NCI-H2107 treated with DMSO at 0.1 percent for 48 hours (cell line): ENCODE results near the gene CCNDBP1.
"Not testable (repeated sequence)": the region's sequence is repeated elsewhere in the genome, so short reads cannot be mapped to it uniquely, and the experiment has no call there.

Source experiments
- DNase-seq: peaks from one replicate; lab custom pipeline; 2025; ENCODE audit not compliant: unreplicated experiment; lab: John Stamatoyannopoulos, UW

Gene CCNDBP1

DNA sequence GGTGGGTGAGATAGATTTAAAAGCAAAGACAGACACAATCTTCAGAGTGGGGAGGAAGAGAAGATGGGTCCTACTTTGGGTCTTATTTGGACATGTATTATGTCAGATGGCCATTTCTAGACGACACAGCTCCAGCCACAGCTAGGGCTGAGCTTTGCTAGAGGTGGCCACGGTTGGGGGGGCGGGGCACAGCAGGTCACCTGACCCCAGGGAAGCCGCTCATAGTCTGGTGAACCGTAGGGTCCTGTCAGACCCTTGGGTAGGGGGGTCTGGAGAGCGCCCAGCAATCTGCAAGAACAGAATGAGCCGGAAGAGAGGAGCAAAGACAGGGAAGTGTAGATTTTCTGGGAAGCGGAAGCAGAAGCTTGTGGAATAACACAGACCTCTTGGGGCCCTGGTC is 29.0 kb downstream of the CCNDBP1 start:
- DNase-seq, result no peak

DNA sequence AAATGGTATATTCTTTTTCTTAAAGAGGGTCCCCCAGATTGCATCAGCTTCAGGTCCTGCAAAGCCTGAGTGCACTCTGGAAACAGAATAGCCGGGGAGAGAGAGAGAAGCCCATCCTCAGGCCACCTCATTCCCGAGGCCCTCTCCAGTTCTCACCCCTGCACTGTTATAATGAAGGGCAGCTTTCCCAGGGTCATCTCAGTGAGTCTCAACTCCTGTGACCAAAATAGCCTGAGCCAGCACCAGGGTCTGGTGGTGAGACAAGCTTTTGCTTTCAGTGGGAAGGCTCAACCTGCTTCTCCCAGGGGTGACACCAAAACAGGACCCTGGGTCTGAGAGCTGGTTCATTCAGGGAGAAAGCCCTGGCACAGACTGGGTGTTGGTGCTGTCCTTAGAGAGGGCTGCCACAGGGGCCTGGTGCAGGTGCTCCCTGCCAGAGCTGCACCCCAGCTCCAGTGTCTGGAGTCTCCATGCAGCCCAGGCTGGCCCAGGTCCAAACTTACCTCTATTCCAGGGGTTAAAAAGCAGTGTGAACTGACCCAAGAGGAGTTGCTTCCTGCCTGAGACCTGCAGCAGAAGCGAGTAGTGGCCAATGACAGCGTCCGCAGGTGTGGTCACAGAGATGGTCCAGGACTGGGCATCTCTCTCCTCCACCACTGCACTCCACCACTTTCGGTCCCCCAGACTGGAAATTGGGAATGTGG is 29.5 kb downstream of the CCNDBP1 start:
- DNase-seq, result no peak

DNA sequence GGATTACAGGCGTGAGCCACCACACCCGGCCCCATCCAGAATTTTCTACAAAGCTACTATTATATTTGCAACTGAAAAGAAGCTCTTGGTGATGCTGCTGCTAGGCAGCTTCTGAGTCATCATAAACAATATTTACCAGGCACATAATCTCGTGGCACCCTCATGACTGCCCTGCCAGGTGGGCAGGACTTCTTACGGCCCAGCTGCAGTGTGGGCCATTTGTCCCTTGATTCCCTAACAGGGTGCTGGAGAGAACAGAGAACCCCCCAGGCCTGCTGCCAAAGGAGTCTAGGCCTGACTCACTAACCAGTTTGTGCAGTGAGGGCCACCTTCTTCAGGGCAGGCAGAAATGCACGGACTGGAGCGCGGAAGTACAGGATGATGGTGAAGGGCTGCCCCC is 30.8 kb downstream of the CCNDBP1 start:
- DNase-seq, result no peak

DNA sequence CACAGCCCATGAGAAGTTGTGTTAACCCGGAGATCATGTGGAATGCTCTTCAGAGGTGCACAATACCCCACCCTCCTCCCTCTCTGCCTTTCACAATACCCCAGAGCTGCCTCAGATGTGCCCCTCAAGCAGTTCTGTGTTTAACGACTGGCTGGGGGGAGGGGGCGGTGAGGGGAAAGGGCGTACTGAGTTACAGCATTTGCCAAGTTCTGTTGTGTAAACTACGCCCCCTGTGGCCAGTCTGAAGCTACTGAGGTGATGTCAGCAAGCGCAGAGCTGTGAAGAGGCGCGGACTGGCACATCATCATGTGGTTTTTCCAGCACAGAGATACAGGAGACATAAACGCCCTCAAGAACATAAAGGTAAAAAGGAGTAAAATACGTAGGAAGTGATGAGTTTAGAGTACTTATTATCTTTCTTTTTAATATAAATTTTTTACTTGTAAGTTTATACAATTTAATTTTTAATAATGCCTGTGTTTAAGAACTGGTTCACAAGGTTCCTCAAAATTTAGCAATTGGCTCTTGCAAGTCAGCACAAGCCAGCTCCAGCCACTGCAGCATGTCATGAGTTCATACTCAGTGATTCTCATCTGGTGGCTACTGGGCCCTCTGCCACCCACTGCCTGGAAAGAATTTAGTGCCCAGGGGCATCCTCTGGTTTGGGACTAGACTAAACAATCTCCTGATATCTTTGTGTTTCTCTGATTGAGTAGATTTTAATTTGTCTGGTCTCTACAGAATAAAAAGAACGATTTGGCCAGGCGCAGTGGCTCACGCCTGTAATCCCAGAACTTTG is 33.9 kb downstream of the CCNDBP1 start:
- DNase-seq, result no peak

DNA sequence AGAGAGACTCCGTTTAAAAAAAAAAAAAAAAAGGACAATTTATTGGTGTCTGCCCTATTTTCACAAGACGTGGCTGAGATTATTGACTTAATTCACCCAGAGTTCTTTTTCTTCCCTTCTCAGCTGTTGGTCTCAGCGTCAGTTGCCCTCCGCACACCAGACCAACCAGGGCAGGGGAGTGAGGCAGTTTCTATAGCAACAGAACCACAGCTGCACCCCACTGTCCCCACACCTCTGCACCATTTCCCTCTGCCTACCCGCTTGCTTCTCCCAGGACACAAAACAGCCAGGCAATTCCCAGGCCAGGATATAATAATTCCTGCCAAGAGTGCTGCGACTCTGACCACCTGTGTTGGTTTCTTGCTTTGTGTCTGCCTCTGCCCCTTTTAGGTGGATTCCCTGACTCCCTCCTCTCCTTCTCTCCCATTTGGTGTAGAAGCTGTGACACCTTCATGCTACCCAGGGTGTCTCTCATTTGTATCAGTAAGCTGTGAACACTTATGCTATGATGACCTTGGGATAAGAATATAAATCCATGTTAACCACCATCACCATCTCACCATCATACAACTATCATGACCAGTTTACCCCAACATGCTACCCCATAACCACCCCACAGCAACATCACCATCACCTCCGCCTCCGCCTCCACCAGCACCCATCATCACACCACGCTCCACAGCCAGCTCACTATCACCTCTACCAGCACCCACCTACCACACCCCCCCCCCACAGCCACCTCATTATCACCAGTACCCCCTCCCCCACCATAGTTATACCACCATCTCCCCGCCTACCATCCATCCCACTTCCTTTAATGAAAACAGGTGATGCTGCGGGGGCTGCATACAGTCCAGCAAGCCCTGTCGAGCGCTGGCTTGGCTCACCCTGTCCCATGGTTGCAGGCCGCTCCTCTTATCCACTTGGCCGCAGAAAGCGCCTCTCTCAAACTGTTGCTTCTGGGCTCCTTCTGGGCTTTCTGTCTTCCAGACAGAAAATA is 35.0 kb downstream of the CCNDBP1 start:
- DNase-seq, result no peak

DNA sequence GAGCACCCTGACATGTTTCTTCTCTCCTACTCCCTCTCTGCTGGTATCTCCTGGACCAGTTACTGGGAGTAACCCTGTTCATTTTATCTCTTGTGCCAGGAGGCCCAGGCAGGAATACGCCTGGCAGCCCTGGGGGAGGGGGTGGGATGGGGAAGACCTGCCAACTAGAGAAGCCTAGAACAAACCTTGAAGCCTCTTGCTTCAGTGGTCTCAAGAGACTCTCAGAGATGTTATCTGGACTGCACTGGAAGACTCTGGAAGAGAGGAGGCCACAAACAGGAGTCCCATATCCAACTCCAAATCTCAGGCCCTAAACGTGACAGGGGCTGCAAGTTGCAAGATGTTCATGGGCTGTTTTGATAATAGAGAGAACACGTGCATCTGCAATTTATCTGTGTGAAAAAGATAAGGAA is 35.8 kb downstream of the CCNDBP1 start, which contains the start of gene EPB42:
EPB42 (minus strand) TSS at position 28 of the 413 bp plus-strand sequence. CDS start 193 bp downstream, outside the sequence.
- DNase-seq, result no peak

DNA sequence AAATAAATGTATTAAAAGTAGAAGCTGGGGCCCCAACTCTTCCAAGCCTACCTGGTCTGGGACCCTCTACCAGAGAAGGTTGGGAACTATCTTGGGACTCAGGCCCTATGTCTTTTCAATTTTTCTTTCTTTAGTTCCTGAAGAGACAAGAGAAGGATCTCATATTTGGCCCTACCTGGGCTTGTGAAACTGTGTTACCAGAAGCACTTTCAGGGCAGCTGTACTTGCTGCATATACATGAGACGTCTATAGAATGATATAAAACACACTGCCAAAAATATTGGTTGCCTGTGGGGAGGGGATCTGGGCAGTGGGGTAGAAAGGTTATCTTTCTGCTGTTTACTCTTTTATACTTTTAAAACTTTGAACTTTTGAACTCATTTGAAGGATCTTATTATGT is 36.2 kb downstream of the CCNDBP1 start:
- no peak for DNase-seq

DNA sequence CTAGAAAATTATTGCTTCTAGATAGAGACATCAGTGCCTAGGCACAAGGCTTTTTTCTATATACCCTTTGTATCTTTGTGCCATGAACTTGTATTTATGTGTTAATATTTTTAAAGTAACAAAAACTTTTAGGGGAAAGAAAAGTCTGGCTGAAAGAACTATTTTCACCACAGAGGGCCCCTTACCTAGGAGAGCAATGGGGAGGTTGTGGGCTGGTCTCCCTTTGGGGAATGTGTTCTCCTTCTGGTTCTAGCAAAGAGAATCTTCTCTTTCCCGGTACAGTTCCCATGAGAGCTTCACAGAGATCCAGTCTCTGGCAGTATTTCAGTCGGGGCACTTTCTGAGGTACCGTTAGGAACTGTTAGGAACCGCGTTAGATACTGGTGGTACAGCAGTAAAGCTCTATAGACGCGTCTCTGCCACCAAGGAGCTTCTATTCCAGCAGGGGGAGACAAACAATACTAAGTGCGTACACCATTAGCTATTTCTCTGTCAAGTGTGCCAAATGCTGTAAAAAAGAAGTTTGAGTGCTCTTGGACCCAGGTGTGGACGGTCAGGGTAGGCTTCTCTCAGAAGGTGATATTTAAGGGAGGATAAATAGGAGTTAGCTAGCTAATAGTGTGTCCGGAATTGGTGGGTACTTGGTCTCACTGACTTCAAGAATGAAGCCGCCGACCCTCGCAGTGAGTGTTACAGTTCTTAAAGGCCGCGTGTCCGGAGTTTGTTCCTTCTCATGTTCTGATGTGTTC is 40.2 kb downstream of the CCNDBP1 start:
- peak; percentile 42 for DNase-seq

DNA sequence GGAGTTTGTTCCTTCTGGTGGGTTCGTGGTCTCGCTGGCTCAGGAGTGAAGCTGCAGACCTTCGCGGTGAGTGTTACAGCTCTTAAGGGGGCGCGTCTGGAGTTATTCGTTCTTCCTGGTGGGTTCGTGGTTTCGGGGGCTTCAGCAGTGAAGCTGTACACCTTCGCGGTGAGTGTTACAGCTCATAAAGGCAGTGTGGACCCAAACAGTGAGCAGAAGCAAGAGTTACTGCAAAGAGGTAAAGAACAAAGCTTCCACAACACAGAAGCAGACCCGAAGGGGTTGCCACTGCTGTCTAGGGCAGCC is 40.7 kb downstream of the CCNDBP1 start:
- not testable (repeated sequence) for DNase-seq

DNA sequence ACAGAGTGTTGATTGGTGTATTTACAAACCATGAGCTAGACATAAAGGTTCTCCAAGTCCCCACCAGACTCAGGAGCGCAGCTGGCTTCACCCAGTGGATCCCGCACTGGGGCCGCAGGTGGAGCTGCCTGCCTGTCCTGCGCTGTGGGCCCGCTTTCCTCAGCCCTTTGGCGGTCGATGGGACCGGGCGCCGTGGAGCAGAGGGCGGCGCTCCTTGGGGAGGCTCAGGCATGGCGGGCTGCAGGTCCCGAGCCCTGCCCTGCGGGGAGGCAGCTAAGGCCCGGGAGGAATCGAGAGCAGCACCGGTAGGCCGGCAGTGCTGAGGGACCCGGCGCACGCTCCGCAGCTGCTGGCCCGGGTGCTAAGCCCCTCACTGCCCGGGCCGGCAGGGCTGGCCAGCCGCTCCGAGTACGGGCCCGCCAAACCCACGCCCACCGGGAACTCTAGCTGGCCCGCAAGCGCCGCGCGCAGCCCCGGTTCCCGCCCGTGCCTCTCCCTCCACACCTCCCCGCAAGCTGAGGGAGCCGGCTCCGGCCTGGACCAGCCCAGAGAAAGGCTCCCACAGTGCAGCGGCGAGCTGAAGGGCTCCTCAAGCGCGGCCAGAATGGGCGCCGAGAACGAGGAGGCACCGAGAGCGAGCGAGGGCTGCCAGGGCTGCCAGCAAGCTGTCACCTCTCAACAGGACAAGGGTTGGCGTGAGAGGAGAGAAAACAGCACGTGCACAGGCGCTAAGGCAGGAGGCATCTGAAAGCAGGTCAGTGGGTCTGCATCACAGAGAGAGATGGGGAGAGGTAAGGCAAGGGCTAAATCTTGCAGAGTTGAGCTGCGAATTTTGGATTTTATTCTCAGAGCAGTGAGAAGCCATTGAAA is 41.5 kb downstream of the CCNDBP1 start:
- no peak for DNase-seq

DNA sequence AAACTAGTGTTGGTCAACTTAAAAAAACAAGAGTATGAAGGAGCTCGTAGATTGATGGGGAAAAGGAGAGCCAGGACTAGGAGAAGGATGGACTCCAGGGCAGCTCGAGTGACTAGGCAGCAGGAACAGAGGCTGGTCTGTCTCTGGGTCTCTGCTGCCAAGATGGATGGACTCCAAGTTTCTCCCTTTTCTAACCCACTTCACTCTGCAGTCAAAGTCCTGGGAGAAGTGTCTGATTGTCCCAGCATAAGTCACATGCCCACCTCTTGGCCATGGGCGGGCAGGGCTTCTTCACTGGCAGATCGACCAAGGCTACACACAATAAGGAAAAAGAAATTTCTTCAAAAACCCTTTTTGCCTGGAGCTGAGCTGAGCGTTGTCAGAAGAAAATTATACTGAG is 44.8 kb downstream of the CCNDBP1 start:
- DNase-seq, result no peak

DNA sequence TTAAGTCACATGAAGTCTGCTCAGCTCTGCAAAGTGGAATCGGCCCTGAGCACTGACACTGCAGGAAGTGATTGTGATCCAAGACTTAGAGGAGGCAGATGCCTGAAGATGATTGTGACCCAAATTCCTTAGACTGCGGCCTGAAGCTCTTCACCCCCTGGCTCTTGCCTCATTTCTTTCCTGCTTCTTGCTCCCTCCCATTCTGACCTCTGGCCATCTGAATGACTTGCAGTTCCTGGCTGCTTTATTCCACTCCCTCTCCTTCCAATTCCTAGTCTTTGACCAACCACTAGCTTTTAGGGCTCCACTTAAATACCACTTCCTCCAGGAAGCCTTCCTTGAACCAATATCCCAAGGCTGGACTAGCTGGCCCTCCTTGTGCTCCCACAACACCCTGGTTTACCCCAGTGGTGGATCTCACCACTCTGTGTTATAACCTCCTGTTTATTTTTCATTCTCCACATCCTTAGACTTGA is 45.5 kb downstream of the CCNDBP1 start:
- DNase-seq, result no peak

DNA sequence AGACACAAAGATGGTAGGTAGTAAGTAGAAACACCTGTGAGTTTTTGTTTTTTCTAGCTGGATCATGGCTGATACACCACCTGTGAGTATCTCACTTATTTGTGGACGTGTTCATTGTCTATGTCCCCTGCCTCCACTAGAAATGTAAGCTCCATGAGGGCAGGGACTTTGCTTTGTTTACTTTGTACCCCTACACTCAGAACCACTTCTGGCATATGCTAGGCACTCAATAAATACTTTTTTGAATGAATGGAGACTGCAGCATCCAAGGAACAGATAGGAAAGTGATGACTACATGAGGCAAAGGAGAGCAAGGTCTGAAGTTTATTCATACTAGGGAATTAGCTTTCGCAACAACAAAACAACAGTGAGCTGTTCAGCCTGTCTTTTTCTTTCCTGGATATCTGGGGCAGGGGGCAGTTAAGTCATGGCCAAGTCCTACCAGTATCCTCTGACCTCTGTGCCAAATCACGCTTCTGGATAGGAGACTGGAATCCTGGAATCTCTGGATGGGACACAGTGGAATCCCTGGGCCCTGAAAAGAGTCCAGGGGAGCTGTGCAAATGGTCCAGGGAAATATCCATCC is 47.2 kb downstream of the CCNDBP1 start:
- DNase-seq, result no peak

DNA sequence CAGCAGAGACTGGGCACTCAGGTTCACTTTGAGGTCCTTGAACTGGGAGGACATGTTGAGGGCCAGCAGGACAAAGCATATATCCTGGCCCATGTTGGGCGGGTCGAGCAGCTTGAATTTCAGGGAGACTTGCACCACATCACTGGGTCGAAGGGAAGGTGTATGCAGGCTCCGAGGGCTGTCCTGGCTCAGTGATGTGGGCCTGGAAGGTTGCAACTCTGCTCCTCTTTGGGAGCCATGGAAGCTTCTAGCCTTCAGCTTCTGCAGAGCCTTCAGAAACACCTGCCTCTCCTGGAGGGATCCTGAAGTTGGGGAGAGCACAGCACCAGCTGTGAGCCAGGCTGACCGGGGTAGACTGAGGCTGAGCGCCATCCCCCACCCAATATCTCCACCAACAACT is 50.3 kb downstream of the CCNDBP1 start:
- no peak for DNase-seq

DNA sequence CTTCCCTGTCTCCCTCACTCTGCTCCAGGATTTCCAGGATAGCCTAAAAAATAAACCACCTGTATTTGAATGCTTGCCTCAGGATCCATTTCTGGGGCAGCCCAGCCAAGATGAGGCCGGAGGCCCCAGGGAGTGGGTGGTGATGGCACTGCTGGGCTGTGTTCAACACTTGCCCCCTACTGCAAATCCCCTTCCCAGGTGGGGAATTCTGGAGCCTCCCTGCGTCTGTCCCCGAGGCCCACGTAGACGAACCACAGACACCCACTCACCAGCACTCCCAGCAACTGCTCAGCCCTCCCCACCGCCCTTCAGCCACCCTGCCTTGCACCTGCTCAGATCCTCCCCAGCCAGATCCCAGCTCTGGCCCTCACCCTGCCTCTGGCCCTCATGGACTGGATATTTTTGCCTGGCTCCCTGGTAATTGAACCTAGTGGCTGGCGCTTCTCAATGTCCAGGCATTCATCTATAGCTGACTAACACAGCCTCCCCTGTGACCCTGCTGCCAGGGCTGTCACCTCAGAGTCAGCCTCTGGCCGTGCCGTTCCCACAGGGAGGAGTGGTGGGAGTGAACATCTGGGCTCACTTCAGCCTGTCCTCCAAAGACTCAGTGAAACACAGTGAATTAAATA is 52.8 kb downstream of the CCNDBP1 start:
- no peak for DNase-seq

DNA sequence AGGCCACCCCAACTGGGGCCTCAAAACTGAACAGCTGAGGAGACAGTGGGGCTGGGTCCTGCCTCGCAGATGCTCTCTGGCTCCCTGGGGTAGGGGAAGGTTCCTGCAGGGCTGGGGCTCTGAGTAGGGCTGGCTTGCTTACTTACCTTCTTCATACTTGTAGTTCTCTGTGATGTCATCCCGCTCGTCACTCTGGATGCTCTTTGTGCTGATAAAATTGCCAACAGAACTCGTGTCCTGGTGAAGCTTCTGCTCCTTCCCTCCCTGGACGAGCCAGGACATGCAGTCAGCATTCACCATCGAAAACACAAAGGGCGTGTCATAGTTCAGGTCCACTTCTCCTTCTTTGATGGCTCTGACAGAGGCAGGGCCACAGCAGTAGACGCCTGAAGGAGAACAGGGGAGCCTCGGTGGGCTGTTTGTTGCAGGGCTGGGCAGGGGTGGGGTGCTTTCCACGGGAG is 53.5 kb downstream of the CCNDBP1 start:
- no peak for DNase-seq

DNA sequence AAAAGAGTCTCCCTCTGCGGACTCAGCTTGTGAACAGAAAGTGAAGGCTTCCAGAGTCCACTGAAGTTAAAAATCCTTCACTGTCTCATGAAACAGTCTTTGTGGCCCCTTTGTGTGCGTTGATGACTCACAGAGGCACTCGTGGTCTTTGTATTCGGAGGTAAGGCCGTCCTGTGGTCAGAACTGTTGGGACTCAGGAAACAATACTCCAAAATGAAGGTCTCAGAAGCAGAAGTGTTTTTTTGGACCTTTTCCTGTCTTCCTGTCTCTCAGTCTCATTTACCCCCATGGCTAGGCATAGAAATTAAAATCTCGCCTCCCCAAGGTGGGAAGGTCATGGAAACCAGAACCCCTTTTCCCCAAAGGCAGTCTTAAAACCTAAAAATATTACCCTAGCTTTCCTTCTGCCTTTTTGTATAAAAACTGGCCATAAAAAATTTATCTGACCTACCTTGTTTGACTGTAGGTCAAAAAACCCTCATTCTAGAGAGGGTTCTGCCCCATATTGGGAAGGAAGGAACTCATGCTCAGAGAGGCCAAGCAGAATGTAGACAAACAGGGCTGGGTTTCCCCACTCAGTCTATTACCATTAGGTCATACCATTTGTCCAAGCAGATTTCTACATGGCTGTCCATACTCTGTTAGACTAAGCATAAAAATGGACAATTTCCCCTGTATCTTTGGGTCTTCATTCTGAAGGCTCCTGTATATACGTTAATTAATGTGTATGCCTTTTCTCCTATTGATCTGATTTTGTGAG is 54.7 kb downstream of the CCNDBP1 start:
- no peak for DNase-seq

DNA sequence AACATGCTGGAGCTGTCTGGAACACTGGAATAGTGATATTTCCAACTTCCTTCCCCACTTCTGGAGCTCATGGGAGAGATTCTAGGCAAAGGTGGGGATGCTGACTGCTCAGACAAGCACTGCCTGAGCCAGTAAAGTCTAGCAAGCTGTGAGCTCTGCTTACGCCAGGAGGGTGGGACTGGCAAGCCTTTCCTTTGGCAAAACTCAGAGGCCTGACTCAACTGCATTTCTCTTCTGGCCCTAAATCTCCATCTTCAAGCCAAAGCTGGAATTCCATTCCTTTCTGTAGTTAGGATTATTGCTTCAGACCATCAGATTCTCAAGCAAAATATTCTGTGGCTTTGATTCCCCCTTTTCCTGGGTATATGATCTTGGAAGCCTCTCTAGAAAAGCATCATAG is 55.9 kb downstream of the CCNDBP1 start:
- DNase-seq, result no peak
